ENCODE results near the gene BABAM1. TPM values are rescaled to one million over a fixed set of nuclear protein-coding genes. Genes with fewer than 3 reads are reported as not detected.

BABAM1 gene
- total and polyA plus RNA-seq, 2 of the 4 experiments (the other 2 are of a cell fraction) = 95.1 to 101 TPM

- no peak for TF ChIP-seq ELK1 (IDR thresholded peaks at IDR 0.05; ENCODE audit: borderline replicate concordance, low read depth, low read length)
Observed at GRCh38 chr19:17243830-17244617, 23.2 kb upstream of the BABAM1 start (continued).
